DND-41 (cell line): ENCODE results near the gene MTG1.

Source experiments
- CTCF ChIP-seq: IDR thresholded peaks from 2 replicates; pipeline ENCODE4 v1.5.1; 2012; ENCODE audit warnings: borderline replicate concordance, low read length, moderate library complexity, mild to moderate bottlenecking; ENCODE audit not compliant: poor library complexity, severe bottlenecking; ENCODE audit errors: extremely low read depth
- EZH2 ChIP-seq: IDR thresholded peaks from 3 replicates; pipeline ENCODE4 v1.6.1; 2012; ENCODE audit warnings: borderline replicate concordance, low read depth, mild to moderate bottlenecking, moderate library complexity, low read length, inconsistent platforms; ENCODE audit not compliant: severe bottlenecking

- TF ChIP-seq CTCF, result no peak
- no peak for TF ChIP-seq EZH2
Observed at GRCh38 chr10:133459454-133460207, 65.7 kb downstream of the MTG1 start.
